ENCODE results near the gene CD99. TPM values are rescaled to one million over a fixed set of nuclear protein-coding genes. Genes with fewer than 3 reads are reported as not detected.
"Not testable (repeated sequence)": the region's sequence is repeated elsewhere in the genome, so short reads cannot be mapped to it uniquely, and the experiment has no call there.

The CD99 gene
- polyA plus RNA-seq, 1 of the 3 experiments (the other 2 are of a cell fraction), result 346 TPM

- Histone ChIP-seq H3K36me3 (replicated peaks in 1 of 2; ENCODE audit: control insufficient read depth in 1 of 2, insufficient read depth in 2 of 2, low read length in 1 of 2) (peaks cover 0 to 18% of the 10 kb centered on the region in 2 experiments), H3K27me3 (ENCODE audit: insufficient read depth) (peaks cover 34% of the 10 kb centered on the region; the same call in 1 of the 2 replicates)
- H3K4me2 ChIP-seq; H3K9me3 ChIP-seq; DNase-seq; H3K4me3 ChIP-seq (ENCODE audit: low read depth in 2 of 2, low read length in 1 of 2); H3K4me1 ChIP-seq (ENCODE audit: control insufficient read depth in 1 of 2, insufficient read depth in 2 of 2, low read depth in 1 of 2, low read length in 1 of 2); H2AFZ ChIP-seq (ENCODE audit: low read depth); H3K27ac ChIP-seq (ENCODE audit: low read depth in 2 of 2, low read length in 1 of 2); H3K9ac ChIP-seq; H3F3A ChIP-seq (replicated peaks; ENCODE audit: insufficient read depth); POLR2A ChIA-PET; CTCF ChIA-PET; H3K9me2 ChIP-seq; H4K20me1 ChIP-seq (ENCODE audit: insufficient read depth); H3K79me2 ChIP-seq (ENCODE audit: insufficient read depth): not testable (repeated sequence)
- WGBS (ENCODE audit: low lambda C conversion rate), result 54% methylated on average over 11 of the region's 11 CpGs
These were observed 36.2 kb downstream of the CD99 start for GRCh38 chrX:2727264-2727663.

GRCh38 chrX:2732076-2732475 lies 41.0 kb downstream of the CD99 start:
- WGBS (ENCODE audit: low lambda C conversion rate), result 55% methylated on average over 9 of the region's 9 CpGs
- H3K9ac ChIP-seq, result no peak overlapping the region

More at GRCh38 chrX:2732076-2732475, 41.0 kb downstream of the CD99 start:
- no peak overlapping the region for H3K4me2 ChIP-seq
- peaks cover 0 to 7% of the 10 kb centered on the region in 2 experiments for H3K36me3 ChIP-seq (replicated peaks in 1 of 2; ENCODE audit: control insufficient read depth in 1 of 2, insufficient read depth in 2 of 2, low read length in 1 of 2)
- no peaks in the 10 kb centered on the region for H3K9me2 ChIP-seq
- no peak overlapping the region for H3K4me3 ChIP-seq (ENCODE audit: low read depth in 2 of 2, low read length in 1 of 2)
- no peaks in the 10 kb centered on the region for H4K20me1 ChIP-seq (ENCODE audit: insufficient read depth)
- no peak overlapping the region for H3K27ac ChIP-seq (ENCODE audit: low read depth in 2 of 2, low read length in 1 of 2)
- no peaks in the 10 kb centered on the region for H3F3A ChIP-seq (replicated peaks; ENCODE audit: insufficient read depth)
- H3K9me3 ChIP-seq, result no peaks in the 10 kb centered on the region
- DNase-seq, result no peak
- TF ChIP-seq FOSL2 (IDR thresholded peaks at IDR 0.05; ENCODE audit: borderline replicate concordance, low read depth), result no peak
- no peak for TF ChIP-seq SMC3 (IDR thresholded peaks at IDR 0.05; ENCODE audit: low read depth, low read length)
- TF ChIP-seq SIN3A (IDR thresholded peaks at IDR 0.05; ENCODE audit: borderline replicate concordance, low read depth, low read length), result no peak
- no peak for TF ChIP-seq POLR2AphosphoS5 (IDR thresholded peaks at IDR 0.05; ENCODE audit: low read depth, low read length)
- TF ChIP-seq MXI1 (IDR thresholded peaks at IDR 0.05; ENCODE audit: low read depth, low read length), result no peak
- TF ChIP-seq TAF1 (IDR thresholded peaks at IDR 0.05; ENCODE audit: borderline replicate concordance, low read depth, low read length), result no peak
- no peak for TF ChIP-seq USF2 (IDR thresholded peaks at IDR 0.05; ENCODE audit: borderline replicate concordance, low read depth, low read length)
- TF ChIP-seq NRF1 (IDR thresholded peaks at IDR 0.05; ENCODE audit: low read depth, low read length), result no peak
- TF ChIP-seq FOXM1 (IDR thresholded peaks at IDR 0.05; ENCODE audit: low read depth), result no peak
- no peak for TF ChIP-seq MAX (IDR thresholded peaks at IDR 0.05; ENCODE audit: low read depth)
- no peak for TF ChIP-seq TCF12 (IDR thresholded peaks at IDR 0.05)
- TF ChIP-seq RCOR1 (IDR thresholded peaks at IDR 0.05; ENCODE audit: low read length), result no peak
- no peak for TF ChIP-seq ZBTB33 (IDR thresholded peaks at IDR 0.05; ENCODE audit: borderline replicate concordance, low read depth)
- TF ChIP-seq EZH2phosphoT487 (IDR thresholded peaks at IDR 0.05; ENCODE audit: borderline replicate concordance, low read depth), result no peak
- peaks cover 9% of the 10 kb centered on the region; the same call in 1 of the 2 replicates for H3K27me3 ChIP-seq (ENCODE audit: insufficient read depth)
- H3K79me2 ChIP-seq (ENCODE audit: insufficient read depth), result no peaks in the 10 kb centered on the region
- no peaks in the 10 kb centered on the region for H3K4me1 ChIP-seq (ENCODE audit: control insufficient read depth in 1 of 2, insufficient read depth in 2 of 2, low read depth in 1 of 2, low read length in 1 of 2)
- ChIA-PET CTCF (no interaction called here), POLR2A (no interaction called here)
- H2AFZ ChIP-seq (ENCODE audit: low read depth), result no peak overlapping the region
